Upper lobe of left lung (tissue), 4 donors: ENCODE data around the gene UBB.

Source experiments
- CTCF ChIP-seq, 6 experiments: fragments of 450-650 bp in 4 of 6; fragments of 200-600 bp in 2 of 6; sonication (generic) in 2 of 6; IDR thresholded peaks; one replicate each; pipeline ENCODE4 v1.5.1; 2016 to 2019; ENCODE audit warnings: antibody characterized with exemption in 6 of 6
- POLR2A ChIP-seq, 4 donors: fragments of 450-650 bp; IDR thresholded peaks; one replicate each; pipeline ENCODE4 v1.5.1; 2016 to 2017; ENCODE audit warnings: antibody characterized with exemption in 4 of 4, mild to moderate bottlenecking in 2 of 4

GRCh38 chr17:16419074-16419928 lies 38.4 kb downstream of the UBB start:
- TF ChIP-seq CTCF (IDR thresholded peaks at IDR 0.05) (no peak), POLR2A (IDR thresholded peaks at IDR 0.05) (no peak)
